ENCODE data around the gene PRPF40B.

PRPF40B gene

GRCh38 chr12:49635656-49636055 is 12.3 kb downstream of the PRPF40B start:
- Histone ChIP-seq H3K36me3 (ENCODE audit: control insufficient read depth, insufficient read depth, low read length) (peaks cover 3% of the 10 kb centered on the region), H3K4me3 (ENCODE audit: insufficient read depth, low read depth, low read length) (no peak overlapping the region), H3K27me3 (ENCODE audit: control insufficient read depth, insufficient read depth, low read length, poor library complexity, severe bottlenecking) (no peaks in the 10 kb centered on the region), H3K27ac (ENCODE audit: insufficient read depth, low read depth, low read length, poor library complexity, severe bottlenecking) (no peak overlapping the region), H3K4me1 (ENCODE audit: control insufficient read depth, insufficient read depth, low read length) (peaks cover 9% of the 10 kb centered on the region), H3K9me3 (ENCODE audit: control insufficient read depth, low read length) (no peaks in the 10 kb centered on the region)
- 93 to 97% methylated on average over 4 of the region's 4 CpGs for WGBS, 2 experiments

- no peak overlapping the region for H3K27ac ChIP-seq (ENCODE audit: insufficient read depth, low read depth, low read length, poor library complexity, severe bottlenecking)
- WGBS, 2 experiments, result 87 to 92% methylated on average over 13 of the region's 13 CpGs
- H3K27me3 ChIP-seq (ENCODE audit: control insufficient read depth, insufficient read depth, low read length, poor library complexity, severe bottlenecking), result no peaks in the 10 kb centered on the region
- H3K4me1 ChIP-seq (ENCODE audit: control insufficient read depth, insufficient read depth, low read length), result peaks cover 9% of the 10 kb centered on the region
- no peak overlapping the region for H3K4me3 ChIP-seq (ENCODE audit: insufficient read depth, low read depth, low read length)
- no peaks in the 10 kb centered on the region for H3K9me3 ChIP-seq (ENCODE audit: control insufficient read depth, low read length)
- peaks cover 3% of the 10 kb centered on the region for H3K36me3 ChIP-seq (ENCODE audit: control insufficient read depth, insufficient read depth, low read length)
These were observed 13.2 kb downstream of the PRPF40B start for GRCh38 chr12:49636574-49636973.

- H3K36me3 ChIP-seq (ENCODE audit: control insufficient read depth, insufficient read depth, low read length), result peaks cover under 1% of the 10 kb centered on the region
- WGBS, 2 experiments, result 49 to 50% methylated on average over 7 to 9 of the region's 9 CpGs
- H3K4me3 ChIP-seq (ENCODE audit: insufficient read depth, low read depth, low read length), result no peak overlapping the region
- H3K27ac ChIP-seq (ENCODE audit: insufficient read depth, low read depth, low read length, poor library complexity, severe bottlenecking), result peak overlapping the region; percentile 20
- H3K9me3 ChIP-seq (ENCODE audit: control insufficient read depth, low read length), result no peaks in the 10 kb centered on the region
- no peaks in the 10 kb centered on the region for H3K27me3 ChIP-seq (ENCODE audit: control insufficient read depth, insufficient read depth, low read length, poor library complexity, severe bottlenecking)
- peaks cover 9% of the 10 kb centered on the region for H3K4me1 ChIP-seq (ENCODE audit: control insufficient read depth, insufficient read depth, low read length)
These were observed 13.8 kb downstream of the PRPF40B start for GRCh38 chr12:49636979-49637755.

DNA sequence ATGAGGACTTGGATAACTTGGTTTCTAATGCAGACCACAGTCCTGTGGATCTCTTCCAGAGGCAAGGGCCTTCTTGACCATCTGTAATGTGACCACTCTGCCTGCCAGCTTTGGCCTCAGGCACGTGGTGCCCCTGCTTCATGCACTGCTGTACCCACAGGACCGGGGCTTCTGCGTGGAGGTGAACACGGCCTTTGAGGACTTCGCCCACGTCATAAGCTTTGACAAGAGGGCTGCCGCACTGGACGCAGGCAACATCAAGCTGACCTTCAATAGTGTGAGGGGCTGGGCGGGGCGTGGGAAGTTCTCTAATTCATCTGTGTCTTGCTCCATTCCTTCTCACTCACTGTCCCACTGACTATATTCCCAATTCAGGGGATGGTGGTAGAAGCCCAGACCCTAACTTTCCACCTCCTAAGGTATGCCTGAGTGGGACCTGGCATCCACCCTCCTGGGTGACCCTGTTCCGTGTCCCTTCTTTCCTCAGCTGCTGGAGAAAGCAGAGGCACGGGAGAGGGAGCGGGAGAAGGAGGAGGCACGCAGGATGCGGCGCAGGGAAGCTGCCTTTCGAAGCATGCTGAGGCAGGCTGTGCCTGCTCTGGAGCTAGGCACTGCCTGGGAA is 18.5 kb downstream of the PRPF40B start:
- Histone ChIP-seq H3K27me3 (ENCODE audit: control insufficient read depth, insufficient read depth, low read length, poor library complexity, severe bottlenecking) (no peaks in the 10 kb centered on the region), H3K4me1 (ENCODE audit: control insufficient read depth, insufficient read depth, low read length) (peaks cover 8% of the 10 kb centered on the region), H3K27ac (ENCODE audit: insufficient read depth, low read depth, low read length, poor library complexity, severe bottlenecking) (no peak overlapping the region), H3K4me3 (ENCODE audit: insufficient read depth, low read depth, low read length) (no peak overlapping the region), H3K36me3 (ENCODE audit: control insufficient read depth, insufficient read depth, low read length) (peaks cover 29% of the 10 kb centered on the region), H3K9me3 (ENCODE audit: control insufficient read depth, low read length) (no peaks in the 10 kb centered on the region)
- 92 to 96% methylated on average over 17 of the region's 17 CpGs for WGBS, 2 experiments

GRCh38 chr12:49642370-49642802 is 19.0 kb downstream of the PRPF40B start:
- Histone ChIP-seq H3K4me1 (ENCODE audit: control insufficient read depth, insufficient read depth, low read length) (peaks cover 8% of the 10 kb centered on the region), H3K9me3 (ENCODE audit: control insufficient read depth, low read length) (no peaks in the 10 kb centered on the region), H3K36me3 (ENCODE audit: control insufficient read depth, insufficient read depth, low read length) (peaks cover 29% of the 10 kb centered on the region), H3K27me3 (ENCODE audit: control insufficient read depth, insufficient read depth, low read length, poor library complexity, severe bottlenecking) (no peaks in the 10 kb centered on the region), H3K4me3 (ENCODE audit: insufficient read depth, low read depth, low read length) (no peak overlapping the region), H3K27ac (ENCODE audit: insufficient read depth, low read depth, low read length, poor library complexity, severe bottlenecking) (no peak overlapping the region)
- WGBS, 2 experiments, result 91 to 96% methylated on average over 11 of the region's 11 CpGs

DNA sequence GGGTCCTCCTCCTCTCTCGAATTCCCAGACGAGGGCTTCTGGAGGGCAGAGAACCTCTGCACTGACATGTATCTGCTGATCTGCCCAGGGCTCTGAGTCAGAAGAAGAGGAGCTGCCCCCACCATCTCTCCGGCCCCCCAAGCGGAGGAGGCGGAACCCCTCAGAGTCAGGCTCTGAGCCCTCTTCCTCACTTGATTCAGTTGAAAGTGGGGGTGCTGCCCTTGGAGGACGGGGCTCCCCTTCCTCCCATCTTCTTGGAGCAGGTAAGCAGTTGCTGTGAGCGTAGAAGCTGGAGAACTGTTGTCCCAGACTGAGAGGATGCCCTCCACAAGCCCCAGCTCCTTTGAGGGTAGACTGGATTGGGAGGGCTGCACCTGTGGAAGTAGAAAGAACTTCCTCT is 19.8 kb downstream of the PRPF40B start:
- peaks cover 30% of the 10 kb centered on the region for H3K36me3 ChIP-seq (ENCODE audit: control insufficient read depth, insufficient read depth, low read length)
- 95% methylated on average over 7 of the region's 7 CpGs for WGBS, 2 experiments
- H3K27ac ChIP-seq (ENCODE audit: insufficient read depth, low read depth, low read length, poor library complexity, severe bottlenecking), result no peak overlapping the region
- no peak overlapping the region for H3K4me3 ChIP-seq (ENCODE audit: insufficient read depth, low read depth, low read length)
- H3K27me3 ChIP-seq (ENCODE audit: control insufficient read depth, insufficient read depth, low read length, poor library complexity, severe bottlenecking), result no peaks in the 10 kb centered on the region
- peaks cover 6% of the 10 kb centered on the region for H3K4me1 ChIP-seq (ENCODE audit: control insufficient read depth, insufficient read depth, low read length)
- no peaks in the 10 kb centered on the region for H3K9me3 ChIP-seq (ENCODE audit: control insufficient read depth, low read length)

DNA sequence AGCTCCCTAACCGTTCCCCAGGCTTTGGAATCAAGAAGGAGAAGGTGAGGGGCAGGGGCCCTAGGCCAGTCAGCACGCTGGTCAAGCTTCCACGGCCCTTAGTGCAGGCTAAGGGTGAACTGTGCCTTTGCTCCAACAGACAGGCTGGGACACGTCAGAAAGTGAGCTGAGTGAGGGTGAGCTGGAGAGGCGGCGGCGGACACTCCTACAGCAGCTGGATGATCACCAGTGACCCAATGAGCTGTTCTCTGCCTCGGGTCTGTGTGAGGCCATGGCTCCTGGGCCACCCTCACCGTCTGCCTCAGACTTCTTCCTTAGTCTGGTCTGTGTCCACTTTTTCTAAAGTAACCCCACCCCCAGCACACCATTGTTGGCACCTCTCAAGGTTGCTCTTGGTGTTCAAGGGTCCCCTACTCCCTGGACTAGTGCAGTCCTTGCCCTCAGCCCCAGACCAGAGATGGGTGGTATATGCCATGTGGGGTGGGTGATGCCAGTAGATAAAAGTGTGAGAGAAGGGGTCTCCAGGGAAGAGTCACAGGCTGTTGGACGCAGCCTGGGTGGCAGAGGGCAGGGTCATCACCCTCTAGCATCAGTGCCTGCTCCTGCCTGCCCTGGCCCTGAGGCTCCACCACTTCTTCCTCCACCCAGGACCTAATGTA is 20.7 kb downstream of the PRPF40B start:
- H3K27ac ChIP-seq (ENCODE audit: insufficient read depth, low read depth, low read length, poor library complexity, severe bottlenecking), result no peak overlapping the region
- H3K9me3 ChIP-seq (ENCODE audit: control insufficient read depth, low read length), result no peaks in the 10 kb centered on the region
- H3K36me3 ChIP-seq (ENCODE audit: control insufficient read depth, insufficient read depth, low read length), result peaks cover 36% of the 10 kb centered on the region
- 92 to 94% methylated on average over 10 of the region's 10 CpGs for WGBS, 2 experiments
- no peak overlapping the region for H3K4me3 ChIP-seq (ENCODE audit: insufficient read depth, low read depth, low read length)
- H3K4me1 ChIP-seq (ENCODE audit: control insufficient read depth, insufficient read depth, low read length), result peaks cover 6% of the 10 kb centered on the region
- no peaks in the 10 kb centered on the region for H3K27me3 ChIP-seq (ENCODE audit: control insufficient read depth, insufficient read depth, low read length, poor library complexity, severe bottlenecking)

DNA sequence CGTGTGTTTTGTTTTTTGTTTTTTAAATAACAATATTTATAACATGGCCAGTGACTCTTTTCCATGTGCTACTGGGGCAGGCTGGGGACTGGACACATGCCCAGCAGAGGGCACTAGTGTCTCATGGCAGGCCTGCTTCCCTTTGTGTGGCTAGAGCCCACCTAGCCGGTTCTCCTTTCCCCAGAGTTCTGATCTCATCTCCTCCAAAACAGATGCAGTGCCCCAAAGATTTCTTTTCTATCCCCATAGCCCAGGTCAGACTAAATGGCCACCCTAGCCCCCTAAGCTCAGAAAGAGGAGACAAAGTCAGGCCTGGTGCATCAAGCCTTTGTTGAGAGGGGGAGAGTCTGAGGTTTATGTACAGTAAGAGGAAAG is 21.2 kb downstream of the PRPF40B start:
- Histone ChIP-seq H3K27me3 (ENCODE audit: control insufficient read depth, insufficient read depth, low read length, poor library complexity, severe bottlenecking) (no peaks in the 10 kb centered on the region), H3K9me3 (ENCODE audit: control insufficient read depth, low read length) (no peaks in the 10 kb centered on the region), H3K36me3 (ENCODE audit: control insufficient read depth, insufficient read depth, low read length) (peaks cover 38% of the 10 kb centered on the region), H3K4me1 (ENCODE audit: control insufficient read depth, insufficient read depth, low read length) (peaks cover 6% of the 10 kb centered on the region), H3K27ac (ENCODE audit: insufficient read depth, low read depth, low read length, poor library complexity, severe bottlenecking) (no peak overlapping the region), H3K4me3 (ENCODE audit: insufficient read depth, low read depth, low read length) (no peak overlapping the region)
- WGBS, 2 experiments, result 17 to 19% methylated on average over 1 of the region's 2 CpGs

DNA sequence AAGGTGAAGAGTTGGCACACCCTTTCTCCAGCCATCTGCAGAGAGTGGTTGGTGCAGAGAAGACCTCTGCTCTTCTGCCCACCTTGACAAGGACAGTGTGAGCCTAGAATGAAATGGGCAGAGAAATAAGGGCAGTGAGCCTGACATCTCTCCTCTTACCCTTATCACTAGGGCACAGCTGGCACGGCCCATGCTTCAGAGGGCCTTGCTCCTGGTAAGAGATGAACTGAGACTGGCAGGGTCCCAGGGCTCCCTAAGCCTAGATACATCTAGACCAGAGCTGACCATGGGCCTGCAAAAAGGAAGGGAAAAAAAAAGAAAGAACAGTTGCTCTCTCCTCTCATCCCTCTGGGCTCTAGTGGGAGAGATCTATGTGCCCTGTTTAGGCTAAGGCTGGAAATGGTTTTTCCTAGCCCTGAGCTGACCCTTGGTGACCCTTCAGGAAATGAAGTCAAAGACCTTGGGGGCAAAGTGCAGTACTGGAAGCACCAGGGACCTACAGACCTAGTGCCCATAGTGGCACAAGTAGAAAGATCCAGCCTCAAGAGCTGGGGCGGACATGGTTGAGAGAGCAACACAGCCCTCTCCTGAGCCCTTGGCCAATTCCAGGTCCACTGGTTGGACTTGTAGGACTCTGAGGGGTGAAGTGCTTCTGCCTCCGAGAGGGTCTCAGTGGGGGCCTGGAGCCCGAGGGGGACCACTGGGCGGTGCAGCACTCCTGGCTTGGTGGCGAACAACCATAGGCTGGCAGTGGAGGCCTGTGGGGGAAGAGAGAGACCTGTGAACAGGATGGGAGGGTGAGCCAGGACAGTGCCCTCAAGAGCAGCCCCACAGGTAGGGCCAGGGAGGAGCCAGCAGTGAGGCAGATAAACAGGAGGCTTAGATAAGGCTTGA is 22.0 kb downstream of the PRPF40B start:
- peaks cover 6% of the 10 kb centered on the region for H3K4me1 ChIP-seq (ENCODE audit: control insufficient read depth, insufficient read depth, low read length)
- H3K9me3 ChIP-seq (ENCODE audit: control insufficient read depth, low read length), result no peaks in the 10 kb centered on the region
- no peak overlapping the region for H3K27ac ChIP-seq (ENCODE audit: insufficient read depth, low read depth, low read length, poor library complexity, severe bottlenecking)
- WGBS, 2 experiments, result 95 to 96% methylated on average over 6 of the region's 6 CpGs
- H3K36me3 ChIP-seq (ENCODE audit: control insufficient read depth, insufficient read depth, low read length), result peaks cover 44% of the 10 kb centered on the region
- no peaks in the 10 kb centered on the region for H3K27me3 ChIP-seq (ENCODE audit: control insufficient read depth, insufficient read depth, low read length, poor library complexity, severe bottlenecking)
- H3K4me3 ChIP-seq (ENCODE audit: insufficient read depth, low read depth, low read length), result no peak overlapping the region
